GM19351 (cell line): ENCODE data around the gene HTATIP2.
"Not testable (repeated sequence)": the region's sequence is repeated elsewhere in the genome, so short reads cannot be mapped to it uniquely, and the experiment has no call there.

ENCODE experiments used
- ATAC-seq: cut with Tn5 transposase; IDR thresholded peaks from one replicate; pipeline ENCODE4 v1.9.1; 2021; ENCODE audit warnings: mild to moderate bottlenecking, moderate library complexity; ENCODE audit not compliant: unreplicated experiment

HTATIP2 gene

GRCh38 chr11:20363500-20364340 is at the start of gene HTATIP2:
HTATIP2 (plus strand) TSS chr11:20363714; CDS start chr11:20364238, 524 bp downstream.
- peak; percentile 86 for ATAC-seq

- ATAC-seq, result no peak
Measured at GRCh38 chr11:20315800-20316199, 47.7 kb upstream of the HTATIP2 start.

GRCh38 chr11:20321177-20321576 is 42.3 kb upstream of the HTATIP2 start:
- no peak for ATAC-seq

- ATAC-seq, result no peak
Measured at GRCh38 chr11:20327377-20327935, 36.1 kb upstream of the HTATIP2 start.

GRCh38 chr11:20336056-20336455 is 27.5 kb upstream of the HTATIP2 start:
- ATAC-seq, result no peak

GRCh38 chr11:20337526-20338154 is 25.9 kb upstream of the HTATIP2 start:
- no peak for ATAC-seq

GRCh38 chr11:20342347-20343141 is 21.0 kb upstream of the HTATIP2 start:
- no peak for ATAC-seq

GRCh38 chr11:20351136-20351535 is 12.4 kb upstream of the HTATIP2 start:
- no peak for ATAC-seq

- ATAC-seq, result no peak
Measured at GRCh38 chr11:20351751-20352262, 11.7 kb upstream of the HTATIP2 start.

GRCh38 chr11:20353829-20354434 is 9.6 kb upstream of the HTATIP2 start:
- peak; percentile 41 for ATAC-seq

GRCh38 chr11:20355221-20356219 is 8.0 kb upstream of the HTATIP2 start:
- ATAC-seq, result peak; percentile 91

- ATAC-seq, result no peak
Measured at GRCh38 chr11:20357150-20357549, 6.4 kb upstream of the HTATIP2 start.

- peak; percentile 22 for ATAC-seq
Measured at GRCh38 chr11:20360650-20361049, 2.9 kb upstream of the HTATIP2 start.

GRCh38 chr11:20362481-20362880 is 1.0 kb upstream of the HTATIP2 start:
- ATAC-seq, result no peak

GRCh38 chr11:20363149-20363499 is 390 bp upstream of the HTATIP2 start:
- no peak for ATAC-seq

GRCh38 chr11:20364341-20364792 is 853 bp downstream of the HTATIP2 start:
- ATAC-seq, result no peak

- ATAC-seq, result not testable (repeated sequence)
Measured at GRCh38 chr11:20365465-20365864, 2.0 kb downstream of the HTATIP2 start.

- ATAC-seq, result no peak
Measured at GRCh38 chr11:20367313-20367948, 3.9 kb downstream of the HTATIP2 start.

- no peak for ATAC-seq
Measured at GRCh38 chr11:20368438-20368837, 4.9 kb downstream of the HTATIP2 start.
